Caco-2 (cell line): ENCODE data around the gene FOSL2. TPM values are rescaled to one million over a fixed set of nuclear protein-coding genes. Genes with fewer than 3 reads are reported as not detected.
A peak's percentile ranks its signal among the peaks of the same experiment; 100 is the strongest.

Source experiments
- BruUV-seq: library from RNA; stranded (reverse); fragments of 400-500 nt; replicated peaks from 2 replicates; lab custom pipeline; 2021; lab: Mats Ljungman, UMichigan
- CTCF ChIA-PET: fragments of 300-600 bp; sonication (Branson Sonifier 250); formaldehyde crosslinking; loops from one replicate; lab custom pipeline; 2022; ENCODE audit warnings: antibody characterized with exemption; lab: Charles Lee
- POLR2A ChIA-PET: fragments of 300-600 bp; sonication (Branson Sonifier 250); formaldehyde crosslinking; loops from one replicate; lab custom pipeline; 2022; ENCODE audit warnings: antibody characterized with exemption; lab: Charles Lee
- DNase-seq, 2 experiments: peaks; one replicate each; pipeline versions ENCODE4 v3.0.0 to v3.0.0-alpha.2; 2020 to 2022
- H3K27me3 ChIP-seq: replicated peaks from 2 replicates; pipeline ENCODE4 v1.6.0; 2011; ENCODE audit warnings: low read length; ENCODE audit not compliant: control insufficient read depth, insufficient read depth
- H3K36me3 ChIP-seq: 2 replicates; pipeline ENCODE4 v1.5.1; 2011; ENCODE audit warnings: low read length; ENCODE audit not compliant: control insufficient read depth, insufficient read depth
- H3K4me1 ChIP-seq: fragments of 250-450 bp; sonication (Bioruptor Pico); 2 replicates; pipeline ENCODE4 v1.5.1; 2020; ENCODE audit warnings: mild to moderate bottlenecking
- H3K4me3 ChIP-seq: 2 replicates; pipeline ENCODE4 v1.5.1; 2011; ENCODE audit warnings: low read depth, mild to moderate bottlenecking, control low read depth, low read length
- H3K9me3 ChIP-seq: fragments of 250-450 bp; sonication (Bioruptor Pico); 2 replicates; pipeline ENCODE4 v1.5.1; 2020; ENCODE audit warnings: mild to moderate bottlenecking, moderate library complexity
- H3K27ac Mint-ChIP-seq: one replicate; pipeline ENCODE4 v1.8.0; 2022; ENCODE audit warnings: mixed read lengths; ENCODE audit not compliant: unreplicated experiment
- H3K27me3 Mint-ChIP-seq: one replicate; pipeline ENCODE4 v1.8.0; 2022; ENCODE audit warnings: mixed read lengths; ENCODE audit not compliant: insufficient read depth, unreplicated experiment
- H3K36me3 Mint-ChIP-seq: one replicate; pipeline ENCODE4 v1.8.0; 2022; ENCODE audit warnings: mild to moderate bottlenecking, mixed read lengths; ENCODE audit not compliant: insufficient read depth, unreplicated experiment
- H3K4me1 Mint-ChIP-seq: one replicate; pipeline ENCODE4 v1.8.0; 2022; ENCODE audit warnings: low read depth, mixed read lengths; ENCODE audit not compliant: unreplicated experiment
- H3K4me3 Mint-ChIP-seq: one replicate; pipeline ENCODE4 v1.8.0; 2022; ENCODE audit warnings: mild to moderate bottlenecking, moderate library complexity, mixed read lengths; ENCODE audit not compliant: unreplicated experiment
- H3K9me3 Mint-ChIP-seq: one replicate; pipeline ENCODE4 v1.8.0; 2022; ENCODE audit warnings: mixed read lengths; ENCODE audit not compliant: unreplicated experiment
- intact Hi-C: fragments of 100-400 bp; cut with micrococcal nuclease; formaldehyde crosslinking; loops from one replicate; pipeline ENCODE4 v1.10.0; 2022; ENCODE audit not compliant: unreplicated experiment
- total RNA-seq: library from RNA; stranded (reverse); gene quantifications from 2 replicates; pipeline ENCODE4 v1.2.3, GENCODE V29; 2022
- TF ChIP-seq, protein P1 (sequence below), 2 experiments: fragments of 200-600 bp in 1 of 2; IDR thresholded peaks; 1 replicate in 1 of 2; 2 replicates in 1 of 2; pipeline versions ENCODE4 v1.5.1 to v1.8.0; 2011 to 2022; ENCODE audit warnings: antibody characterized with exemption in 1 of 2, control low read depth in 1 of 2, inconsistent platforms in 1 of 2, low read depth in 1 of 2, low read length in 1 of 2, mild to moderate bottlenecking in 1 of 2, moderate library complexity in 1 of 2; ENCODE audit not compliant: insufficient read depth in 1 of 2, severe bottlenecking in 1 of 2, unreplicated experiment in 1 of 2

FOSL2 gene
- total RNA-seq, 1 experiment from 2014 or later = 64.6 TPM

DNA sequence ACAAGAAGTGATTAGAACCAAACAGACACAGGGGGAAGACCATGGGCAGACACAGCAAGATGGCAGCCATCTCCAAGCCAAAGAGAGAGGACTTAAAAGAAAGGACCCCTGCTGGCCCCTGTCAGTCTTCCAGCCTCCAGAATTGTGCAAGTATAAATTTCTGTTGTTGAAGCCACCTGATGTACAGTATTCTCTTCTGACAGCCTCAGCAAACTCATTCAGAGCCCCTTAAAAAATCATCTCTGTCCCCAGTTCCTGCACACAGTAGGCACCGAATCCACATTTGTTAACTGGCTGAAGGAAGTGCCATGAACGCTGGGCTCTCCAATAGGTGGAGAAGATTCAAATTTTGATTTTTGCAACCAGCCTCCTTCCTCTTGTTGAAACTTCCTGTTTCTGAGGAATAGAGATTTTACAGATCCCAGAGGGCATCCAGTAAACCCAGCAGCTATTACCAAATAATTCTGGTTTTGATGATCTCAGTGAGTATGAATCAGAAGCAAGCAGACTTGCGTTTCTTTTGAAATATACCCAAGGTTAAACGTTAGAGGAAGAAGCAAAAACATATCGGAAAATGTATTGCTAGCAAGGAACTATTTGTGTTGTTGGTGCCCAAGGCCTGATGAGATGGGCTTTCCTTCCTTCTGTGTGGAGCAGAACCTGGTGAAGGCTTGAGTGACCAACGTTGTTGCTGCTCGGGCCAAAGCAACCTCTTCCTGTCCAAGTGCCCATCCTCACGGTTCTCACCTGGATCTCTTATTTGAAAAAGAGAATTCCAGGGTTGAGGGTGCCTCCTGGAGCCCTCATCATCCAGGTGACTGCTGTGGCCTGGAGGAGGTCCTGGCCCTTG lies 55.5 kb downstream of the FOSL2 start:
- 0 out of 2 replicates have a peak, but pooled peaks cover 4% of the 10 kb centered on the region for H3K4me1 ChIP-seq
- intact Hi-C loops = no loop called here
- POLR2A ChIA-PET = no interaction called here

GRCh38 chr2:28448793-28449100 lies 56.1 kb downstream of the FOSL2 start:
- intact Hi-C loops = no loop called here
- TF ChIP-seq, protein P1, sequence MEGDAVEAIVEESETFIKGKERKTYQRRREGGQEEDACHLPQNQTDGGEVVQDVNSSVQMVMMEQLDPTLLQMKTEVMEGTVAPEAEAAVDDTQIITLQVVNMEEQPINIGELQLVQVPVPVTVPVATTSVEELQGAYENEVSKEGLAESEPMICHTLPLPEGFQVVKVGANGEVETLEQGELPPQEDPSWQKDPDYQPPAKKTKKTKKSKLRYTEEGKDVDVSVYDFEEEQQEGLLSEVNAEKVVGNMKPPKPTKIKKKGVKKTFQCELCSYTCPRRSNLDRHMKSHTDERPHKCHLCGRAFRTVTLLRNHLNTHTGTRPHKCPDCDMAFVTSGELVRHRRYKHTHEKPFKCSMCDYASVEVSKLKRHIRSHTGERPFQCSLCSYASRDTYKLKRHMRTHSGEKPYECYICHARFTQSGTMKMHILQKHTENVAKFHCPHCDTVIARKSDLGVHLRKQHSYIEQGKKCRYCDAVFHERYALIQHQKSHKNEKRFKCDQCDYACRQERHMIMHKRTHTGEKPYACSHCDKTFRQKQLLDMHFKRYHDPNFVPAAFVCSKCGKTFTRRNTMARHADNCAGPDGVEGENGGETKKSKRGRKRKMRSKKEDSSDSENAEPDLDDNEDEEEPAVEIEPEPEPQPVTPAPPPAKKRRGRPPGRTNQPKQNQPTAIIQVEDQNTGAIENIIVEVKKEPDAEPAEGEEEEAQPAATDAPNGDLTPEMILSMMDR (IDR thresholded peaks at IDR 0.05; ENCODE audit: insufficient read depth in 1 of 2, low read depth in 1 of 2, low read length in 1 of 2, severe bottlenecking in 1 of 2, unreplicated experiment in 1 of 2) = no peak
- no peaks in the 10 kb centered on the region for H3K9me3 ChIP-seq
- no peak overlapping the region for H3K4me3 ChIP-seq
- H3K27me3 Mint-ChIP-seq = no peaks in the 10 kb centered on the region
- BruUV-seq = no TSS peak
- ChIA-PET POLR2A (no interaction called here), CTCF (no interaction called here)
- 0 out of 2 replicates have a peak, but pooled peaks cover 4% of the 10 kb centered on the region for H3K4me1 ChIP-seq
- no peaks in the 10 kb centered on the region for H3K9me3 Mint-ChIP-seq
- no peak overlapping the region for H3K27ac Mint-ChIP-seq
- no peaks in the 10 kb centered on the region for H3K36me3 ChIP-seq
- H3K4me3 Mint-ChIP-seq = no peak overlapping the region
- H3K36me3 Mint-ChIP-seq = no peaks in the 10 kb centered on the region
- no peak for DNase-seq
- no peaks in the 10 kb centered on the region for H3K27me3 ChIP-seq
- H3K4me1 Mint-ChIP-seq = peaks cover 13% of the 10 kb centered on the region

More for the DNA sequence above, 55.5 kb downstream of the FOSL2 start:
- Mint-ChIP-seq H3K27me3 (no peaks in the 10 kb centered on the region), H3K4me3 (no peak overlapping the region), H3K36me3 (no peaks in the 10 kb centered on the region), H3K9me3 (no peaks in the 10 kb centered on the region), H3K4me1 (peaks cover 13% of the 10 kb centered on the region), H3K27ac (no peak overlapping the region)
- CTCF ChIA-PET = no interaction called here
- DNase-seq = no peak
- BruUV-seq = no TSS peak
- Histone ChIP-seq H3K9me3 (no peaks in the 10 kb centered on the region), H3K27me3 (no peaks in the 10 kb centered on the region), H3K36me3 (no peaks in the 10 kb centered on the region), H3K4me3 (no peak overlapping the region)
- TF ChIP-seq, protein P1 (IDR thresholded peaks at IDR 0.05; ENCODE audit: insufficient read depth in 1 of 2, low read depth in 1 of 2, low read length in 1 of 2, severe bottlenecking in 1 of 2, unreplicated experiment in 1 of 2) = no peak

DNA sequence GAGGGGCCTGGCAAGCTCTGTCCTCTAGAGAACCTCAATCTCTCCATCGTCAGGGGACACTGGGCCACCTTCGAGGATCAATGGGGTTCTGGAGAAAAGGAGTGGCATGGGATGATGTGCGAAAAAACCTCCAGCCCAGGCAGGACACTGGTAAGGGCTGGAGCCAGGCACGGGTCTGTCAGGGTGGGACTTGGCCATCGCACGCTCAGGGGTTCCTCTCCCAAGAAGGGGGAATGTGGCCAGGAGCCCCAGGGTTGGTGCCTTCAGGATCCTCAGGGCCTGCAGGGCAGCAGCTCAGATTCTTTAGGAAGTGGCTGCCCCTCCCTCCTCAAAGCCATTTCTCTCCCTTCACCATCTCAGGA lies 56.4 kb downstream of the FOSL2 start:
- POLR2A ChIA-PET = no interaction called here
- H3K4me1 Mint-ChIP-seq = peaks cover 13% of the 10 kb centered on the region
- H3K27me3 Mint-ChIP-seq = no peaks in the 10 kb centered on the region
- peak in 1 of 2 experiments; percentile 28 for DNase-seq
- H3K27me3 ChIP-seq = no peaks in the 10 kb centered on the region
- no peak overlapping the region for H3K4me3 ChIP-seq
- intact Hi-C loops = no loop called here
- no peaks in the 10 kb centered on the region for H3K9me3 ChIP-seq
- peak overlapping the region; percentile 71 for H3K27ac Mint-ChIP-seq
- H3K36me3 Mint-ChIP-seq = no peaks in the 10 kb centered on the region
- CTCF ChIA-PET = no interaction called here
- TF ChIP-seq, protein P1 (IDR thresholded peaks at IDR 0.05; ENCODE audit: insufficient read depth in 1 of 2, low read depth in 1 of 2, low read length in 1 of 2, severe bottlenecking in 1 of 2, unreplicated experiment in 1 of 2) = no peak
- H3K4me1 ChIP-seq = 0 out of 2 replicates have a peak, but pooled peaks cover 4% of the 10 kb centered on the region
- no TSS peak for BruUV-seq
- no peaks in the 10 kb centered on the region for H3K36me3 ChIP-seq
- H3K9me3 Mint-ChIP-seq = no peaks in the 10 kb centered on the region
- H3K4me3 Mint-ChIP-seq = no peak overlapping the region
